ENCODE measurements around the gene COL17A1.
A peak's percentile ranks its signal among the peaks of the same experiment; 100 is the strongest.

Gene COL17A1

GRCh38 chr10:104040382-104040781 lies 45.3 kb downstream of the COL17A1 start:
- H3K27me3 Mint-ChIP-seq, result no peaks in the 10 kb centered on the region
- no peak overlapping the region for H3K27ac Mint-ChIP-seq
- DNase-seq, result no peak
- no peaks in the 10 kb centered on the region for H3K9me3 Mint-ChIP-seq
- peaks cover 3% of the 10 kb centered on the region for H3K36me3 Mint-ChIP-seq (ENCODE audit: insufficient read depth)
- no peak for ATAC-seq (replicated peaks)
- H3K4me1 Mint-ChIP-seq (ENCODE audit: low read depth in 2 of 2), result peaks cover 0 to 2% of the 10 kb centered on the region in 2 donors
- no peak overlapping the region for H3K4me3 Mint-ChIP-seq

- no peak overlapping the region for H3K4me3 Mint-ChIP-seq
- peaks cover 3% of the 10 kb centered on the region for H3K36me3 Mint-ChIP-seq (ENCODE audit: insufficient read depth)
- no peaks in the 10 kb centered on the region for H3K27me3 Mint-ChIP-seq
- no peak for DNase-seq
- no peaks in the 10 kb centered on the region for H3K9me3 Mint-ChIP-seq
- peaks cover 0 to 2% of the 10 kb centered on the region in 2 donors for H3K4me1 Mint-ChIP-seq (ENCODE audit: low read depth in 2 of 2)
- H3K27ac Mint-ChIP-seq, result peak overlapping the region in 1 of 2 donors; percentile 13
- ATAC-seq (replicated peaks), result no peak
Measured at GRCh38 chr10:104038958-104039752, 46.5 kb downstream of the COL17A1 start.

- no peak overlapping the region for H3K27ac Mint-ChIP-seq
- no peak for DNase-seq
- H3K36me3 Mint-ChIP-seq (ENCODE audit: insufficient read depth), result peaks cover 3% of the 10 kb centered on the region
- no peaks in the 10 kb centered on the region for H3K9me3 Mint-ChIP-seq
- H3K27me3 Mint-ChIP-seq, result no peaks in the 10 kb centered on the region
- H3K4me1 Mint-ChIP-seq (ENCODE audit: low read depth in 2 of 2), result peaks cover 0 to 2% of the 10 kb centered on the region in 2 donors
- ATAC-seq (replicated peaks), result no peak
- no peak overlapping the region for H3K4me3 Mint-ChIP-seq
Measured at GRCh38 chr10:104038537-104038936, 47.1 kb downstream of the COL17A1 start.

GRCh38 chr10:104037261-104037951 lies 48.3 kb downstream of the COL17A1 start:
- DNase-seq (no peak), ATAC-seq (replicated peaks) (no peak)
- Mint-ChIP-seq H3K9me3 (no peaks in the 10 kb centered on the region), H3K27ac (no peak overlapping the region), H3K36me3 (ENCODE audit: insufficient read depth) (peaks cover 3% of the 10 kb centered on the region), H3K4me1 (ENCODE audit: low read depth in 2 of 2) (no peaks in the 10 kb centered on the region), H3K4me3 (no peak overlapping the region), H3K27me3 (no peaks in the 10 kb centered on the region)

- H3K36me3 Mint-ChIP-seq (ENCODE audit: insufficient read depth), result peaks cover 6% of the 10 kb centered on the region
- ATAC-seq (replicated peaks) (no peak), DNase-seq (no peak)
- no peak overlapping the region for H3K27ac Mint-ChIP-seq
- no peak overlapping the region for H3K4me3 Mint-ChIP-seq
- H3K4me1 Mint-ChIP-seq (ENCODE audit: low read depth in 2 of 2), result no peaks in the 10 kb centered on the region
- no peaks in the 10 kb centered on the region for H3K9me3 Mint-ChIP-seq
- H3K27me3 Mint-ChIP-seq, result no peaks in the 10 kb centered on the region
Measured at GRCh38 chr10:104036518-104037260, 49.0 kb downstream of the COL17A1 start.

GRCh38 chr10:104036069-104036384 lies 49.7 kb downstream of the COL17A1 start:
- Mint-ChIP-seq H3K36me3 (ENCODE audit: insufficient read depth) (peaks cover 8% of the 10 kb centered on the region), H3K4me3 (no peak overlapping the region), H3K4me1 (ENCODE audit: low read depth in 2 of 2) (no peaks in the 10 kb centered on the region), H3K27ac (no peak overlapping the region), H3K27me3 (no peaks in the 10 kb centered on the region), H3K9me3 (no peaks in the 10 kb centered on the region)
- no peak for ATAC-seq (replicated peaks)
- DNase-seq, result no peak

GRCh38 chr10:104035194-104036068 lies 50.2 kb downstream of the COL17A1 start:
- H3K9me3 Mint-ChIP-seq, result no peaks in the 10 kb centered on the region
- H3K4me1 Mint-ChIP-seq (ENCODE audit: low read depth in 2 of 2), result no peaks in the 10 kb centered on the region
- no peak for DNase-seq
- no peak overlapping the region for H3K27ac Mint-ChIP-seq
- peaks cover 11% of the 10 kb centered on the region for H3K36me3 Mint-ChIP-seq (ENCODE audit: insufficient read depth)
- no peak for ATAC-seq (replicated peaks)
- H3K4me3 Mint-ChIP-seq, result no peak overlapping the region
- no peaks in the 10 kb centered on the region for H3K27me3 Mint-ChIP-seq

- Mint-ChIP-seq H3K36me3 (ENCODE audit: insufficient read depth) (peaks cover 16% of the 10 kb centered on the region), H3K9me3 (no peaks in the 10 kb centered on the region), H3K4me3 (no peak overlapping the region), H3K27me3 (no peaks in the 10 kb centered on the region), H3K27ac (peak overlapping the region in 1 of 2 donors; percentile 64), H3K4me1 (ENCODE audit: low read depth in 2 of 2) (no peaks in the 10 kb centered on the region)
- DNase-seq, result no peak
- ATAC-seq (replicated peaks), result no peak
Measured at GRCh38 chr10:104034401-104035193, 51.1 kb downstream of the COL17A1 start.

- Mint-ChIP-seq H3K4me3 (no peak overlapping the region), H3K27me3 (no peaks in the 10 kb centered on the region), H3K9me3 (no peaks in the 10 kb centered on the region), H3K4me1 (ENCODE audit: low read depth in 2 of 2) (no peaks in the 10 kb centered on the region), H3K27ac (peak overlapping the region in 1 of 2 donors; percentile 64), H3K36me3 (ENCODE audit: insufficient read depth) (peaks cover 19% of the 10 kb centered on the region)
- ATAC-seq (replicated peaks) (no peak), DNase-seq (no peak)
Measured at GRCh38 chr10:104033966-104034365, 51.7 kb downstream of the COL17A1 start.

GRCh38 chr10:104033401-104033930 lies 52.2 kb downstream of the COL17A1 start:
- DNase-seq (no peak), ATAC-seq (replicated peaks) (no peak)
- H3K27me3 Mint-ChIP-seq, result no peaks in the 10 kb centered on the region
- no peaks in the 10 kb centered on the region for H3K4me1 Mint-ChIP-seq (ENCODE audit: low read depth in 2 of 2)
- H3K36me3 Mint-ChIP-seq (ENCODE audit: insufficient read depth), result peaks cover 22% of the 10 kb centered on the region
- H3K27ac Mint-ChIP-seq, result peak overlapping the region in 1 of 2 donors; percentile 64
- H3K4me3 Mint-ChIP-seq, result no peak overlapping the region
- no peaks in the 10 kb centered on the region for H3K9me3 Mint-ChIP-seq

GRCh38 chr10:104032144-104032775 lies 53.4 kb downstream of the COL17A1 start:
- Mint-ChIP-seq H3K9me3 (no peaks in the 10 kb centered on the region), H3K27ac (peak overlapping the region in 1 of 2 donors; percentile 15), H3K4me1 (ENCODE audit: low read depth in 2 of 2) (no peaks in the 10 kb centered on the region), H3K36me3 (ENCODE audit: insufficient read depth) (peaks cover 28% of the 10 kb centered on the region), H3K27me3 (no peaks in the 10 kb centered on the region), H3K4me3 (no peak overlapping the region)
- DNase-seq (no peak), ATAC-seq (replicated peaks) (no peak)

- Mint-ChIP-seq H3K36me3 (ENCODE audit: insufficient read depth) (peaks cover 32% of the 10 kb centered on the region), H3K4me3 (no peak overlapping the region), H3K9me3 (no peaks in the 10 kb centered on the region), H3K4me1 (ENCODE audit: low read depth in 2 of 2) (no peaks in the 10 kb centered on the region), H3K27me3 (no peaks in the 10 kb centered on the region), H3K27ac (no peak overlapping the region)
- ATAC-seq (replicated peaks) (no peak), DNase-seq (no peak)
Measured at GRCh38 chr10:104031631-104032030, 54.0 kb downstream of the COL17A1 start.

All from effector memory CD8-positive, alpha-beta T cell (primary cell).